Gastrocnemius medialis (tissue), 4 donors: ENCODE measurements around the gene PDZD11. TPM values are rescaled to one million over a fixed set of nuclear protein-coding genes. Genes with fewer than 3 reads are reported as not detected.

ENCODE experiments used
- ATAC-seq, 2 donors: fragments of 150-250 bp; one replicate each; pipeline ENCODE4 v1.9.1; 2016
- DNase-seq, 2 donors: peaks; one replicate each; pipeline ENCODE4 v3.0.0-alpha.2; 2019
- H3K27ac ChIP-seq, 4 donors: fragments of 200-600 bp; sonication (generic); 1 replicate in 1 of 4; 2 replicates in 3 of 4; pipeline ENCODE4 v1.5.1; 2016 to 2018; ENCODE audit warnings: mild to moderate bottlenecking in 2 of 4, moderate library complexity in 1 of 4
- H3K27me3 ChIP-seq, 3 donors: fragments of 200-600 bp; sonication (generic) in 2 of 3; 1 replicate in 1 of 3; 2 replicates in 2 of 3; pipeline versions ENCODE4 v1.5.1 to v1.6.0; 2016 to 2019; ENCODE audit warnings: mild to moderate bottlenecking in 1 of 3, moderate library complexity in 1 of 3
- H3K36me3 ChIP-seq, 2 donors: fragments of 200-600 bp; sonication (generic) in 1 of 2; one replicate each; pipeline ENCODE4 v1.5.1; 2017 to 2018
- H3K4me1 ChIP-seq, 2 donors: fragments of 200-600 bp; sonication (generic) in 1 of 2; one replicate each; pipeline ENCODE4 v1.5.1; 2016 to 2017; ENCODE audit warnings: mild to moderate bottlenecking in 2 of 2
- H3K4me3 ChIP-seq, 4 donors: fragments of 200-600 bp; sonication (generic) in 3 of 4; 1 replicate in 1 of 4; 2 replicates in 3 of 4; pipeline ENCODE4 v1.5.1; 2016 to 2019; ENCODE audit warnings: mild to moderate bottlenecking in 2 of 4
- H3K9me3 ChIP-seq, 3 donors: fragments of 200-600 bp; sonication (generic) in 2 of 3; 1 replicate in 1 of 3; 2 replicates in 2 of 3; pipeline ENCODE4 v1.5.1; 2016 to 2019
- POLR2A ChIP-seq, 2 donors: fragments of 450-650 bp; IDR thresholded peaks; one replicate each; pipeline ENCODE4 v1.6.1; 2017; ENCODE audit warnings: antibody characterized with exemption in 2 of 2, mild to moderate bottlenecking in 2 of 2, moderate library complexity in 2 of 2
- in situ Hi-C, 4 donors: fragments of 200-750 bp; cut with MboI; loops; one replicate each; pipeline versions ENCODE4 v1.15.0 to v1.8.0; 2017; ENCODE audit warnings: low sequenced_read_pairs in 4 of 4
- intact Hi-C: fragments of 100-400 bp; cut with DNase I; formaldehyde crosslinking; loops from one replicate; pipeline ENCODE4 v1.15.1; 2023; ENCODE audit warnings: low total_unique reads
- total RNA-seq, 4 donors: library from RNA; depleted of rRNA; stranded (reverse); fragments of >200 nt; gene quantifications; one replicate each; pipeline versions ENCODE4 v1.1.0 to v1.2.3, GENCODE V29; 2016
- TF ChIP-seq, protein P1 (sequence below), 5 experiments: fragments of 450-650 bp in 3 of 5; fragments of 200-600 bp in 2 of 5; sonication (generic) in 2 of 5; IDR thresholded peaks in 4 of 5; conservative IDR thresholded peaks in 1 of 5; 1 replicate in 4 of 5; 2 replicates in 1 of 5; pipeline ENCODE4 v1.5.1; 2016 to 2019; ENCODE audit warnings: antibody characterized with exemption in 5 of 5, mild to moderate bottlenecking in 3 of 5, moderate library complexity in 3 of 5

The PDZD11 gene, protein sequence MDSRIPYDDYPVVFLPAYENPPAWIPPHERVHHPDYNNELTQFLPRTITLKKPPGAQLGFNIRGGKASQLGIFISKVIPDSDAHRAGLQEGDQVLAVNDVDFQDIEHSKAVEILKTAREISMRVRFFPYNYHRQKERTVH
- 10 to 100 TPM; 12.8 to 22.3 (median 21.8) TPM for total RNA-seq

DNA sequence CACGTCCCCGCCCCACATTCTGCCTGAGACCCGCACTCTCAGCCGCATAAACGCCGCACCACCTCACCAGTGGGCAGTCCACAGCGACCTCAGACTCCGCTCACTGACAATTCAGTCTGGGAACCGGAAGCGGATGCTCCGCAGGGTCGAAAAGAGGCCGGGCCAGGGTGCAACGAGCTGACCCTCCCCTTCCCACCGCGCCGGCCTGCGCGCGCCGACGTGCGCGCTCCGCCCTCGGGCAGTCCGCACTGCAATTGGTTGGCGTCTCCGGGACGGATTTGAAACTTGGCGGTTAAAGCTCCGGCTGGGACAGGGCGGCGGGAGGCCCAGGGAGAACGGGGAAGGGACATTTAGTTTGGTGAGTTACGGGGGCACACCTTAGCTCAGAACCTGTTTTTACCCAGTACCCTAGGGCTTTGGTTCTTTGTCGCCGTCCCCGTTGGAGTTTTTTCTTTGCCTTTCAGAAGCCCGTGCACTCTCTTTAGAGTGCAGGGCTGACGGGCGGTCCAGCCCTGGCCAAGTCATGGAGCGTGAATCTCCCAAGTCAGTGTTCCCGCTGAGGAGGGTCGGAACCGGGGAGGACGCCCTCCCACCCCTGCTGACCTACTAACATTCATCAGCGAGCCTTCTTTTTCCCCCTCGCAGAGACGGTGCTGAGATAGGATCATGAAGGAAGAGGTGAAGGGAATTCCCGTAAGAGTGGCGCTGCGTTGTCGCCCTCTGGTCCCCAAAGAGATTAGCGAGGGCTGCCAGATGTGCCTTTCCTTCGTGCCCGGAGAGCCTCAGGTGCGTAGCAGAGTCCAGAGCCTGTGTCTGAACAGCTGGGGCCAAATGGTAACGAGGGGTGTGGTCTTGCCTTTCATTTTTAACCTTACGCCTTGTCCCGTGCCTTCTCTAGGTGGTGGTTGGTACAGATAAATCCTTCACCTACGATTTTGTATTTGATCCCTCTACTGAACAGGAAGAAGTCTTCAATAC lies at the start of gene PDZD11, which contains the start of gene KIF4A:
PDZD11 (minus strand) TSS at position 135 of the 978 bp plus-strand sequence. CDS start 586 bp downstream, outside the sequence.
KIF4A (plus strand) TSS at position 312 of the 978 bp plus-strand sequence; CDS start at position 667, 355 bp downstream.
- peak within 1 kb of the TSS; percentile 55 to 64 (median 60) for H3K4me3 ChIP-seq
- no peaks in the 10 kb centered on the region for H3K36me3 ChIP-seq
- peak in 1 of 2 donors; percentile 15 for TF ChIP-seq POLR2A (IDR thresholded peaks at IDR 0.05)
- TF ChIP-seq, protein P1, sequence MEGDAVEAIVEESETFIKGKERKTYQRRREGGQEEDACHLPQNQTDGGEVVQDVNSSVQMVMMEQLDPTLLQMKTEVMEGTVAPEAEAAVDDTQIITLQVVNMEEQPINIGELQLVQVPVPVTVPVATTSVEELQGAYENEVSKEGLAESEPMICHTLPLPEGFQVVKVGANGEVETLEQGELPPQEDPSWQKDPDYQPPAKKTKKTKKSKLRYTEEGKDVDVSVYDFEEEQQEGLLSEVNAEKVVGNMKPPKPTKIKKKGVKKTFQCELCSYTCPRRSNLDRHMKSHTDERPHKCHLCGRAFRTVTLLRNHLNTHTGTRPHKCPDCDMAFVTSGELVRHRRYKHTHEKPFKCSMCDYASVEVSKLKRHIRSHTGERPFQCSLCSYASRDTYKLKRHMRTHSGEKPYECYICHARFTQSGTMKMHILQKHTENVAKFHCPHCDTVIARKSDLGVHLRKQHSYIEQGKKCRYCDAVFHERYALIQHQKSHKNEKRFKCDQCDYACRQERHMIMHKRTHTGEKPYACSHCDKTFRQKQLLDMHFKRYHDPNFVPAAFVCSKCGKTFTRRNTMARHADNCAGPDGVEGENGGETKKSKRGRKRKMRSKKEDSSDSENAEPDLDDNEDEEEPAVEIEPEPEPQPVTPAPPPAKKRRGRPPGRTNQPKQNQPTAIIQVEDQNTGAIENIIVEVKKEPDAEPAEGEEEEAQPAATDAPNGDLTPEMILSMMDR (IDR thresholded peaks at IDR 0.05 in 4 of 5, conservative IDR thresholded peaks at IDR 0.05 in 1 of 5): no peak
- peak; percentile 85 to 99 for ATAC-seq
- H3K9me3 ChIP-seq: no peaks in the 10 kb centered on the region
- in situ Hi-C loops: no loop called here
- DNase-seq: peak; percentile 56 to 72
- peak within 1 kb of the TSS; percentile 64 to 72 (median 69) for H3K27ac ChIP-seq
- intact Hi-C loops: loop anchor here (1.0 kb wide), 1 partner anchor 144 kb away; no protein-coding TSS in a partner anchor
- H3K27me3 ChIP-seq: no peaks in the 10 kb centered on the region
- peaks cover 3 to 9% of the 10 kb centered on the region in 2 donors for H3K4me1 ChIP-seq

DNA sequence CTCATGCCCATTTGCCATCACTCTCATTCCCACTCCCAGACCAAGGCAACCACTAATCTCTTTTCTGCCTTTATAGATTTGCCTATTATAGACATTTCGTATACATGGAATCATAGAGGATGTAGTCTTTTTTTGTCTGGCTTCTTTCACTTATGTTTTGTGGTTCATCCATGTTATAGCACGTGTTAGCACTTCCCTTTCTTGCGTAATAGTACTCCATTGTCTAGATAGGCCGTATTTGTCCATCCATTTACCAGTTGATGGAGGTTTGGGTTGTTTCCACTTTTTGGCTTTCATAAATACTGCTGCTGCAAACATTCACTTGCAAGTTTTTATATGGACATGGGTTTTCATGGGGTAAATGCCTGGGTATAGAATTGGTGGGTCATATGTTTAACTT lies 48.6 kb upstream of the PDZD11 start:
- no peak for DNase-seq
- no peaks in the 10 kb centered on the region for H3K4me1 ChIP-seq
- intact Hi-C loops (no loop called here), in situ Hi-C loops (no loop called here)
- H3K36me3 ChIP-seq: no peaks in the 10 kb centered on the region
- ATAC-seq: no peak
- TF ChIP-seq POLR2A (IDR thresholded peaks at IDR 0.05): no peak
- TF ChIP-seq, protein P1 (IDR thresholded peaks at IDR 0.05 in 4 of 5, conservative IDR thresholded peaks at IDR 0.05 in 1 of 5): no peak
- no peak overlapping the region for H3K27ac ChIP-seq
- H3K4me3 ChIP-seq: no peak overlapping the region
- no peaks in the 10 kb centered on the region for H3K9me3 ChIP-seq
- no peaks in the 10 kb centered on the region for H3K27me3 ChIP-seq

DNA sequence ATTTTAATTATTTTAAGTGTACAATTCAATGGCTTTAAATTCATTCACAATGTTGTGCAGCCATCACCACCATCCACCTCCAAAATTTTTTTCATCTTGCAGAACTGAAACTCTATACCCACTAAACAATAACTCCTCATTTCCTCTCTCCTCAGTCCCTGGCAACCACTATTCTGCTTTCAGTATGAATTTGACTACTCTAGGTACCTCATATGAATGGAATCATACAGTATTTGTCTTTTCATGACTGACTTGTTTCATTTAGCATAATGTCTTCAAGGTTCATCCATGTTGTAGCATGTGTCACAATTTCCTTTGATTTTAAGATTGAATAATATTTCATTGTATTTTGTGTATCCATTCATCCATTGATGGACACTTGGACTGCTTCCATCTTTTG lies 47.0 kb upstream of the PDZD11 start:
- H3K27ac ChIP-seq: no peak overlapping the region
- no peaks in the 10 kb centered on the region for H3K9me3 ChIP-seq
- H3K4me1 ChIP-seq: no peaks in the 10 kb centered on the region
- in situ Hi-C loops (no loop called here), intact Hi-C loops (no loop called here)
- TF ChIP-seq POLR2A (IDR thresholded peaks at IDR 0.05): no peak
- TF ChIP-seq, protein P1 (IDR thresholded peaks at IDR 0.05 in 4 of 5, conservative IDR thresholded peaks at IDR 0.05 in 1 of 5): no peak
- no peaks in the 10 kb centered on the region for H3K27me3 ChIP-seq
- ATAC-seq: no peak
- DNase-seq: no peak
- H3K4me3 ChIP-seq: no peak overlapping the region
- H3K36me3 ChIP-seq: no peaks in the 10 kb centered on the region

DNA sequence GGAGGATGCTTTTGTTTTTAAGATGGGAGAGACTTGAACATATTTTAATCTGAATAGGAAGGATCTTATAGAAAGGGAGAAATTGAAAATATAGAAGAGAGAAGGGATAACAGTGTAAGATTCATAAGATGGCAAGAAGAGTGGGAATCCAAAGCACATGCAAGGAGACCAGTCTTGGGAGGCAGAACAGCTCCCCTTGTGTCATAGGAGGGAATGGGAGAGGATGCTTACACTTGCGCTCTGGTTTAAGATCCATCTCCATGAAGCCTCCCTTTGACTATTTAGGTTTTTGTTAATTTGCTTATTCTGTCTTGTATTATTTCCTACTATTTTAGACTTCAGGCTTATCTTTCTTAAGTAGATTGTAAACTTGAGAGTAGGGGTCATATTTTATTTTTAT lies 42.9 kb upstream of the PDZD11 start:
- ATAC-seq (no peak), DNase-seq (no peak)
- Histone ChIP-seq H3K27ac (no peak overlapping the region), H3K4me1 (no peaks in the 10 kb centered on the region), H3K4me3 (no peak overlapping the region), H3K9me3 (no peaks in the 10 kb centered on the region), H3K36me3 (no peaks in the 10 kb centered on the region), H3K27me3 (no peaks in the 10 kb centered on the region)
- no peak for TF ChIP-seq POLR2A (IDR thresholded peaks at IDR 0.05)
- TF ChIP-seq, protein P1 (IDR thresholded peaks at IDR 0.05 in 4 of 5, conservative IDR thresholded peaks at IDR 0.05 in 1 of 5): no peak
- in situ Hi-C loops (no loop called here), intact Hi-C loops (no loop called here)
